Measurements from ENCODE around the gene ITGB2.
A peak's percentile ranks its signal among the peaks of the same experiment; 100 is the strongest.

ITGB2 gene

GRCh38 chr21:44896561-44897286 lies 24.0 kb downstream of the ITGB2 start:
- no peak for DNase-seq

GRCh38 chr21:44895859-44896258 lies 24.8 kb downstream of the ITGB2 start:
- DNase-seq: no peak

- DNase-seq: no peak
Measured at GRCh38 chr21:44894687-44895302, 25.9 kb downstream of the ITGB2 start.

GRCh38 chr21:44893948-44894656 lies 26.6 kb downstream of the ITGB2 start:
- no peak for DNase-seq

- DNase-seq: no peak
Measured at GRCh38 chr21:44893278-44893556, 27.5 kb downstream of the ITGB2 start.

- peak; percentile 86 for DNase-seq
Measured at GRCh38 chr21:44892536-44893277, 28.0 kb downstream of the ITGB2 start.

- DNase-seq: no peak
Measured at GRCh38 chr21:44892095-44892494, 28.6 kb downstream of the ITGB2 start.

GRCh38 chr21:44891631-44892031 lies 29.1 kb downstream of the ITGB2 start:
- DNase-seq: no peak

GRCh38 chr21:44890961-44891541 lies 29.6 kb downstream of the ITGB2 start:
- no peak for DNase-seq

GRCh38 chr21:44890338-44890931 lies 30.3 kb downstream of the ITGB2 start:
- DNase-seq: no peak

- no peak for DNase-seq
Measured at GRCh38 chr21:44889625-44890337, 30.9 kb downstream of the ITGB2 start.

GRCh38 chr21:44888581-44889550 lies 31.8 kb downstream of the ITGB2 start:
- no peak for DNase-seq

GRCh38 chr21:44887807-44888580 lies 32.7 kb downstream of the ITGB2 start:
- DNase-seq: no peak

- DNase-seq: no peak
Measured at GRCh38 chr21:44887126-44887806, 33.4 kb downstream of the ITGB2 start.

GRCh38 chr21:44886113-44887075 lies 34.3 kb downstream of the ITGB2 start:
- no peak for DNase-seq

GRCh38 chr21:44885615-44886014 lies 35.1 kb downstream of the ITGB2 start:
- DNase-seq: no peak

- no peak for DNase-seq
Measured at GRCh38 chr21:44884097-44884496, 36.6 kb downstream of the ITGB2 start.

- no peak for DNase-seq
Measured at GRCh38 chr21:44883250-44883649, 37.4 kb downstream of the ITGB2 start.

Data from activated T-cell treated with anti-CD3 and anti-CD28 coated beads, Interleukin-2, amount 50 U/mL, for 1 hour (primary cell).